GM18870 (cell line): Measurements from ENCODE around the gene CYP4F3.
"Not testable (repeated sequence)": the region's sequence is repeated elsewhere in the genome, so short reads cannot be mapped to it uniquely, and the experiment has no call there.

ENCODE experiments used
- ATAC-seq: cut with Tn5 transposase; IDR thresholded peaks from one replicate; pipeline ENCODE4 v1.9.1; 2021; ENCODE audit warnings: moderate library complexity; ENCODE audit not compliant: unreplicated experiment

The CYP4F3 gene

DNA sequence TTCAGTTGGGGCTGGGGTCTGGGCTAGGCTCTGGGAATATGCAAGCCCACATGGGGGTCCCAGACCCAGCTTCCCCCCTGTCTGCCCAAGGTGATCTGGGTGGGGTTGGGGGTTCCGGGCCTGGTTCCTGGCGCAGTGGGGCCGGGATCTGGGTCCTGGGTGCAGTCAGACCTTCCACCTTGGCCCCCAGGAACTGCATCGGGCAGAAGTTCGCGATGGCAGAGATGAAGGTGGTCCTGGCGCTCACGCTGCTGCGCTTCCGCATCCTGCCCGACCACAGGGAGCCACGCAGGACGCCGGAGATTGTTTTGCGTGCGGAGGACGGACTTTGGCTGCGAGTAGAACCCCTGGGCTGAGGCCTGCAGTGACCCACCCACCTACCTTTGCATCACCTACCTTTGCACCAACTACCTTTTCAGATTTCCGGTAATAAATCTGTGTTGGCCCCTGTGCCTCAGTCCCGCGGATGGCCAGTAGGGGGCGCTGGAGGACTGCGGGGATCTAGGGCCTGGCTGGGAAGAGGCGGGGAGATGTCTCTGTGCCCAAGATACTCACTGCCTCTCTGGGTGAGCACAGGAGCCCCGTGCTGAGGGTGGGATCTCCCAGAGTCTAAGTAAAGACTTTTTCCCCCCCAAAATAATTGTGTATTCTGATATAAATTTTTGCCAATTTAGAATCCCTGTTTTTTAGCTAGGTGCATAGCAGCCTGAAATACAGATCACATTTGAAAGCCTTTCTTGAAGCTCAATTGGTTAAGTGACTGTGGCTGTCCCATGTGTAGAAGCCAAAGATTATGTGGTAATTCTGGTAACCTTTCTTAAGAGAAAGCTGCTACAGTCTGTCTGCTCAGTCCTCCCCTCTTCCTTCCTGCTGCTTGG is 11.5 kb upstream of the CYP4F3 start:
- ATAC-seq, result no peak

DNA sequence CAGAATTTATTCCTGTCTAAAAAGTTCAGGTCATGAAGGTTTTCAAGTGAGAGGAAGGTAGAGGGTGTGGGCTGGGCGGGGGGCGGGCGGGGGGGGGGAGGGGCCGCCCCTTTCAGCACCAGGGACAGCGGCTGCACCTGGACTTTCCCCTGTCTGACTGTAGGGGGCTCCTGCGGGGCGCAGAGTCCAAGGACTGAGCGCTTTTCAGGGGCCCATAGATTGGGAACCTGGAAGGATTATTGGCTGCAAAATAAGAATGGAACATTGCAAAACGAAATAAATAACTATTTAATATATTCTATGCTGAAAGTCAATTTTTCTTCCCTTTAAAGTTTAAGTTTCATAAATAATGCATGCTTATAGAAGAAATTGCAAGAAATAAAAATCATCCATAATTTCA is 8.9 kb upstream of the CYP4F3 start:
- no peak for ATAC-seq

DNA sequence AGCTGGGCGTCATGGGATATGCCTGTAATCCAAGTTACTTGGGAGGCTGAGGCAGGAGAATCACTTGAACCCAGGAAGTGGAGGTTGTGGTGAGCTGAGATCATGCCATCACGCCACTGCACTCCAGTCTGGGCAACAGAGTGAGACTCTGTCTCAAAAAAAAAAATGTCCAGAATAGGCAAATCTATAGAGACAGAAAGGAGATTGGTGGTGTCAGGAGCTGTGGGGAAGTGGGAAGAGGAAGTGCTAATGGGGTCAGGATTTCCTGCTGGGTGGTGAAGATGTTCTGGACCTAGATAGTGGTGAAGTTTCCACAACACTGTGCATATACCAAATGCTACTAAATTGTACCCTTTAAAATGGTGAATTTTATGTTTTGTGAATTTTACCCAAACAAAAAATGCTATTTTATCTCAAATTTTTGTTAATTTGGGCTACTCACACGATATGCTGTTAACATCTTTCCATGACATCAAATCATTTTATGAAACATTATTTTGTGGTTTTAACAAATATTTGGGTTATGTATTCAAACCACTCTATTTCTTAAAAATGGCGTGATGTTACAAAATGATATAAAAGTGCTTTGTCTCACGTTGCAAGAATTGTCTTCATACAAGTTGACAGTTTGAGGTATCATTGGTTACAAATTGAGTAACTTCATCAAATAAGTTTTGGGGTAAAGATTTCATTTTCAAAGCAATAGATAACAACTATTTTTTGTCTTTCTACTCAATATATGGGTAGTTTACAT is 7.4 kb upstream of the CYP4F3 start:
- ATAC-seq, result no peak

DNA sequence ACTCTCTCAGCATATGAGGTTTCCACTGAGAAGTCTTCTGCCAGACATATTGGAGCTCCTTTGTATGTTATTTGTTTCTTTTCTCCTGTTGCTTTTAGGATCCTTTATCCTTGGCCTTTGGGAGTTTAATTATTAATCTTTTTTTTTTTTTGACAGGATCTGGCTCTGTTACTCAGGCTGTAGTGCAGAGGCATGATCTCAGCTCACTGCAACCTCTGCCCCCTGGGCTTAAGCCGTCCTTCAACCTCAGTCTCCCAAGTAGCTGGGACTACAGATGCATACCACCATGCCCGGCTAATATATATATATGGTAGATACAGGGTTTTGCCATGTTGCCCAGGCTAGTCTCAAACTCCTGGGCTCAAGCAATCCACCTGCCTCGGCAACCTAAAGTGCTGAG is 6.6 kb upstream of the CYP4F3 start:
- no peak for ATAC-seq

DNA sequence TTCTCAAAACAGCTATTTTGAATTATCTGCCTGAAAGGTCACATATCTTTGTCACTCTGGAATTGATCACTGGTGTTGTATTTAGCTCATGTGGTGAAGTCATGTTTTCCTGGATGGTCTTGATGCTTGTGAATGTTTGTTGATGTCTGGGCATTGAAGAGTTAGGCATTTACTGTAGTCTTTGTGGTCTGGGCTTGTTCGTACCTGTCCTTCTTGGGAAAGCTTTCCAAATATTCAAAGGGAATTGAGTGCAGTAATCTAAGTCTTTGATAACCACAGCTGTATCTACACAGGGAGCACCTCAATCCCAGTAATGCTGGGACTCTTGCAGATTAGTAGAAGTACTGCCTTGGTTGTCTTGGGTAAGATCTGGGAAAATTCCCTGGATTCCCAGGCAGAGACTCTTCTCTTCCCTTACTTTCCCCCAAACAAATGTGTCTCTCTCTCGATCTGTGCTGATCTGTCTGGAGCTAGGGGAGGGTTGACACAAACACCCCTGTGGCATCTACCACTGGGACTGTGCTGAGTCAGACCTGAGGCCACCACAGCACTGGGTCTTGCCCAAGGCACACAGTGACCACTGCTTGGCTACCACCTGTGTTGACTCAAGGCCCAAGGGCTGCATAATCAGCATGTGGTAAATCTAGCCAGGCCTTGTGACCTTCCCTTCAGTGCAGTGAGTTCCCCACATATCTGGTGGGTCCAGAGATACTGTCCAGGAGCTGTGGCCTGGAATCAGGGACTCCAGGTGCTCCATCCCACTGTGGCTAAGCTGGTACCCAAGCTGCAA is 5.5 kb upstream of the CYP4F3 start:
- ATAC-seq, result no peak

DNA sequence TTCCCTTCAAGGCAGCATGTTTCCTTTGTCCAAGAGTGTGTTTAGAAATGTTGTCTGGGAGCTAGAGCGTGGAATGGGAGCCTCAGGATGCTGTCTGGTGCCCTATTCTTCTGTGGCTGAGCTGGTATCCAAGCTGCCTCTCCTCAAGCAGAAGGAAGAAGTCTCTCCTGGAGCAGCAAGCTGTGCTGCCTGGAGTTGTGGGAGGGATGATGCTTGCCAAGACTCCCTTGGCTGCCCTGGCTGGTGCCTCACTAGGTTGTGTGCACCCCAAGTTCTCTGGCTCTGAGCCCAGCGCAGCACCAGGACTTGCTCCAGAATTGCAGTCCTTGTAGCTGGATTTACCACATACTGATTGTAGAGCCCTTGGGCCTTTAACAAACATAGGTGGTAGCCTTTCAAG is 4.7 kb upstream of the CYP4F3 start:
- ATAC-seq, result no peak

DNA sequence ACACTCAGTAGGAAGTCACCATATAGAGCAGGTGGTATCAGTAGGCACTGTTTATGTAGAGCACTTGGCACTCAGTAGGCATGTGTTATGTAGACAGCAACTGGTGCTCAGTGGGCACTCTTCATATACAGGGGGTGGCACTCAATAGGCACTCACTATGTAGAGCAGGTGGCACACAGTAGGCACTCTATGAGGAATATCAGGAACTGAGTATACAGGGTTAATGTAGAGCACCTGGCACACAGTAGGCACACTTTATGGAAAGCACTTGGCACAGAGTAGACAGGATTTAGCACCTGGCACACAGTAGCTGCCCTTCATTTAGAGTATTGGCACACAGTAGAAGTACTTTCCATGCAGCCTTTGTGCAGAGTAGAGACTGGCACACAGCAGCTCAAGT is 1.1 kb upstream of the CYP4F3 start:
- no peak for ATAC-seq

DNA sequence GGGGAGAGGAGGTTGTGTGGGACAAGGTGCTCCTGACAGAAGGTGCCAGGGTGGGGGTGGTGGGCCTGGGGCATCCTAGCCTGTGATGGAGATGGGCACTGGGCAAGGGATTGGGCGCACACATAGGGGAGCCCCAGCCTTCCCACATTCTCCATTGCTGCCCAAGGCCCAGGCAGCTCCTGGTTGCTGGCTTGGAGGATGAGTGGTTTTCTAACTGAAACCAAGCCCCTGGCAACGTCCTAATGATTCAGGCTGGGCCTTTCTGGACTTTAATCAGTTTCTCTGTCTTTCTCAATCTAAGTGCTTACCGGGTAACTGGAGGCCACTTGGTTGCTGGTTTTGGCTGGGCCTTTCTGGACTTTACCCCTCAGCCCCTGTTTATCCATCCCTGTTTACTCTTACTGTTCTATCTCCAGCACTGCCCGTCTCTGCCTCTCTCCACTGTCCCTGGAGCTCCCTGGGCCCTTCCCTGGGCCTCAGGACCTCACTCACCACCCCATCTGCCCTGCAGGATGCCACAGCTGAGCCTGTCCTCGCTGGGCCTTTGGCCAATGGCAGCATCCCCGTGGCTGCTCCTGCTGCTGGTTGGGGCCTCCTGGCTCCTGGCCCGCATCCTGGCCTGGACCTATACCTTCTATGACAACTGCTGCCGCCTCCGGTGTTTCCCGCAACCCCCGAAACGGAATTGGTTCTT is 354 bp downstream of the CYP4F3 start:
- no peak for ATAC-seq

DNA sequence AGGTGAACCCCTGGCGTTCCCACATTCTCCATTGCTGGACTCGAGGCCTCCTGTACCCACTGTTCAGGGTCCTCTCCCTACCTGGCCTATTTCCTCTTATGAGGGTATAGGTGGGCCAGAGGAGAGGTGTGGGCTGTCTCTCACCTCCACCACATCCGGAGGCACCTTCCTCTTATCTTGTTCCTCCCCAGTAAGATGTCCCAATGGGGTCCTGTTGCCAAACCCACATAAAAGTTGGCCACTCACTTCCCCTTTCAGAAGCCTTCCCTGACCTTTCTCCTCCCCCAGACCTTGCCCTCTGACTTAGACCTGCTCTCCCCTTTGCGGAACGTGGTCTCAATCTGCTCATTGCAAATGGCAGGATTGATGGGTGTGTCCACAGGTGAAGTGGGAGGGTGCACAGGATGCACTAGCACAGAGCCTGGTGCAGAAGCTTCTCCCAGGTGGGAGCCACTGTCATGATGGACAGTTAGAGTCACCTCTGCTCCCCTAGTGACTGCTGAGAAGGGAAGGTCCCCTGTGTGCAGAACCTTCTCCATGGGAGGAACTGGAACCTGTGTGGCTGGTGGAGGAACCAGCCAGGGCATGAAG is 1.3 kb downstream of the CYP4F3 start:
- ATAC-seq, result no peak

DNA sequence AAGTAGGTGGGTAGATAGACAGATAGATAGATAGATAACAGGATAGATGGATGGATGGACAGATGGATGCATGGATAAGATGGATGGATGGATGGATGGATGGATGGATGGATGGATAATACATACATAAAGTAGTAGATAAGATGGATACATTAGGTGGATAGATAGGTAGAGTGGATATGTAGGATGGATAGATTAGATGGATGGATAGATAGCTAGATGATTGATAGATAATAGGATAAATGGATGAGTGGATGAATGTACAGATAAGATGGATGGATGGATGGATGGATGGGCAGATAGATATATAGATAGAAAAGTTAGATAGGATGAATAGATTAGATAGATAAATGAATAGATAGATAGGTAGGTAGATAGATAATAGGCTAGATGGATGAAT is 2.1 kb downstream of the CYP4F3 start:
- no peak for ATAC-seq

DNA sequence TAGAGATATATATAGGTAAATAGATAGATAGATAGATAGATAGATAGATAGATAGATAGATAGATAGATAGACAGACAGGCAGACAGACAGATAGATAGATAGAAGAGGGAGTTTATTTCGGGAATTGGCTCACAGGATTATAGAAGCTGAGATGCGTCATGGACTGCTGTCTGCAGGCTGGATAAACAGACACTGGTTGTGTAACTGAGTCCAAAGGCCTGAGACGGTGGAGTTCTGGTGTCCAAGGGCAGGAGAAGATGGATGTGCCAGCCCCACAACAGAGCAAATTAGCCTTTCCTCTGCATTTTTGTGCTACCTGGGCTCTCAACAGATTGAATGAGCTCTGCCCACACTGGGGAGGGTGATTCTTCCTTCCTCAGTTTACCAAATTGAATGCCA is 2.7 kb downstream of the CYP4F3 start:
- no peak for ATAC-seq

DNA sequence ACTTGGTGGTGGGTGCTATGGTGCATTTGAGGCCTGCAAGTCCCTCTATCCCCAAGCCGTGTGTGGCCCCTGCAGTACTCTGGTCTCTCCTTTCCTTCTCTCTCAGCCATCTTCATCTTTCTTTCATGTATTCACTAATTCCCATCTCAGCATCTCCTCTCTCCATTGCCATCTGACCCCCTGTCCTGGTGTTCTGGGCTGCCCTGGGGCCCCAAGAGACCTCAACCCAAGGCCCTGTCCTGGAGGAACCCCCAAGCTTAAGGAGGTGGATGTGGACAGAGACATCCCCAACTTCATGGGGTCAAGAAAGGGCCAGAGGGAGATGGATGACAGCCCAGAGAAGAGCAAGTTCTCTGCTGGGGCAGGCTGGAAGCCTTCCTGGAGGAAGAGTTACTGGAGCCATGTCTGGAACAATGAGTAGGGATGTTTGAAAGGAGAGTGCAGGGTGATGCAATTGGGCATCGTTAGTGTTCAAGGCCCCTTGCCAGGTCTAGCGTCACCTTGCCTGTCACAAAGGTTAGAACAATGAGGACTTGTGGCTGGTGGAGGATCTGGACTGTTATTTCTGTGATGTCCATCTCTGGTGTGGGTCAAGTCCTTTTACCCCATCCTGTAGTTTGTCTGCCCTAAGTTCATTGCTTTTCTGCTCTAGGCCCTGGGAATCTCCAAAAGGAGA is 3.5 kb downstream of the CYP4F3 start:
- ATAC-seq, result no peak

DNA sequence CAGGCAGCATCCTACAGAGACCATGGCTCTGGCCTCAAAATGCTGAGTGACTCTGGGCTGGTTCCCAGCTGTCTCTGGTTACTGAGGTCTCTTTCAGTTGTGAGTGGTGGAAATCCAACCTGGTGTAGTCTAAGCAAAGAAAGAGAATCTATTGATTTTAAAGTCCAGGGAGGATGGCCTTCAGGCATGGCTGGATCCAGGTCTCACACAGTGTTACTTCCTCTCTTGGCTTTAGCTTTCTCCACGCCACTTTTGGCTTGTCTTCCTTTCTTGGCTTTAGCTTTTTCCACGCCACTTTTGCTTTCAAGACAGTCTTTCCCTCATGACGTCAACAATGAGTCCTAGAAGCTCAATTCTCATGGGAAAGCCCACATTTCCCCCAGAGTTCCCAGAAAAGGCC is 4.1 kb downstream of the CYP4F3 start:
- no peak for ATAC-seq

DNA sequence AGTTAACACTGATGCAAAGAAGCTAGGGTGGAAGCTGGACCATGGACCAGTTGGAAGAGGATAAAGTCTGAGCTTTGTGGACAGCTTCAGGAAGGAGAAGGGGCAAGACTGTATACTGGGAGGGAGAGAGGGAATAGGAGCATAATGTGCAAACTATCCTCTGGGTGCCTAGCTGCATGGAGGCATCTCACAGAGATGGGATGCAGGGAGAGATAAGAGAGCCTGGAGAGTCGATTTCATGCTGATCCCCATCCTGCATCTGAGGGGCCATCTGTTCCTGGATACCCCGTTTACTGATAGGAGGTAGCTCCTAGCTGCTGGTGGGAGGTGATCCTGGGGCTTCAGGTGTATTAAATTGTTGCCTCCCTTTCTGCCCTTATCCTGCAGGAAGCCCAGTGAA is 8.8 kb downstream of the CYP4F3 start:
- ATAC-seq, result no peak

DNA sequence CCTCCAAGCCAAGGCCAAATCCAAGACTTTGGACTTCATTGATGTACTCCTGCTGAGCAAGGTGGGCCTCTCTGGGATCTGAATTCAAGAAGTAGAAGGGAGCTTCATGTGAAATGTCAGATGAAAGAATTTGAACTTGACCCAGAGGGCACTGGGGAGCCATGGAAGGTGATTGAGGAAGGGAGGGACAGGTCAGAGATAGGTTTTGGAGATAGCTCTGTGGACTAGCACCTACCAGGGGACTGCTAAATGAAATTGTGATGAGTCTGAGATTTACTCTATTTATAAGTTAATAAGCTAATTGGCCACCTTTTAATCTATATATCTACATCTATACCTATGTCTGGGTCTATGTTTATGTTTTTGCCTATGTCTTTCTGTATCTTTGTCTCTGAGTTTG is 9.4 kb downstream of the CYP4F3 start:
- ATAC-seq, result not testable (repeated sequence)

DNA sequence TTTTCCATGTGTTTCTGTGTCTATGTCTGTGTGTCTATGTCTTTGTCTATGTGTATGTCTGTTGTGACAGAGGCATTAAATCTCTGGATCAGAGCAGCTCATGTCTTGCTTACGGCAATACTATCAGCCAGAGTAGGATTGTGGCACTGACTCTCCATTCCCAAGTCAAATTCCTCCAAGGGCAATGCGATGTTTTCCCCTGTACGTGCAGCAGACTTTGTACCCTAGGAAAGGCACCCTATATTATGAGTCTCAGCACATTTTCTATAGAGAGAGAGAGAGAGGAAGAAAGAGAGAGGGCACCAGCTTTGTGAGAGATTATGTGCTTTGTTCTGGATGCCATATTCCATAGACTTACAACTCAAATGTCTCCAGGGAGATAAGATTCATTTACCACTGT is 11.1 kb downstream of the CYP4F3 start:
- no peak for ATAC-seq

DNA sequence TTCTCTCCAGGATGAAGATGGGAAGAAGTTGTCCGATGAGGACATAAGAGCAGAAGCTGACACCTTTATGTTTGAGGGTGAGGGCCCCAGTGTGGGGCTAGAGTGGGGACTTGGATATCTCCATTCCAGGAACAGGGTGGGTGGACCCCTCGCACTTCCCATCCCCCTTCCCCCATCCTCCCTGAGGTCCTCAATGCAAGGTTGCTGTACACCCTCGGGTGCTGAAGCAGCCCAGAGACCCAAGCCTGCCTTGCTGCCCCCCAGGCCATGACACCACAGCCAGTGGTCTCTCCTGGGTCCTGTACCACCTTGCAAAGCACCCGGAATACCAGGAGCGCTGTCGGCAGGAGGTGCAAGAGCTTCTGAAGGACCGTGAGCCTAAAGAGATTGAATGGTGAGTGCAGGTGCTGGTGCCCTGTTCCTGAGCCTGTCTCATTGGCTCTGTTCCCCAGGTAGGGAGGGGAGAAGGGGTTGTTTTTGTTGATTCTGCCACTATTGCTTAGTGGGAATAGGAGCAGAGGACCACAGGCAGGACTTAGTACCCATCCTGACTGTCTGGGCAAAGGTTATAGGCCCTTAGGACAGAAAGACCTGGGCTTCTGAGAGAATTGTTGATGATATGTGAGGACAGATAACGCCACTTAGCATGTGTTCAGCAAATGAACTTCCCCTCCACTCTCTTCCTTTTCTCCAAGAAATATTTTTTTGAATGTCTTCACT is 12.0 kb downstream of the CYP4F3 start:
- no peak for ATAC-seq

DNA sequence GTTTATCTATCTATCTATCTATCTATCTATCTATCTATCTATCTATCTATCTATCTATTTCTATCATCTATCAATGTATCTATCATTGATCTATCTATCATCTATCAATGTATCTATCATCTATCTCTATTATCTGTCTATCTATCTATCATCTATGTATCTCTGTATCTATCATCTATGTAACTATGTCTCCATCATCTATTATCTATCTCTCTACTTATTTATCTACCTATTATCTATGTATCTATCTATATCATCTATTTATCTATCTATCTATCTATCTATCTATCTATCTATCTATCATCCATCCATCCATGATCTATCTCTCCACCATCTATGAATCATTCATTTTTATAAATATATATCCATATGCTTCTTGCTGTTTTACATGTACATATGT is 15.8 kb downstream of the CYP4F3 start:
- ATAC-seq, result no peak

DNA sequence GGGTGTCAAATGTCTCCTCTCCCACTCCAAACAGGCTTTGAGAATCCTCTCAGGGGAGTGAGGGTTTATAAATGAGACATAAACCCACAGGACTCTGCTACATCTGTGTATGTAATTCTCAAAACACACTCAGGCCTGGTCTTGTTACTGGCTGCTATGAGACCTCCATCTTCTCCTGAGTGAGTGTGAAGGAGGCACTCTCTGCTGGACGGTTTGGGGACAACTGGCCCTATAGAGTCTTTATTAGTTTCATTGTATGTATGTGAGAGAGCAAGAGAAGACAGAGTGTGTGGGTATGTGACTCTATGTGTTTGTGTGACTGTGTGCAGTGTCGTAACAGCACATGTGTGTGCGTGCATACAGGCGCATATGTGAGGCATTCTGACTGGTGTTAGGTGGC is 22.6 kb downstream of the CYP4F3 start:
- ATAC-seq, result no peak
